IMR-90 (cell line): ENCODE results near the gene PITPNM1.

Experiments used
- BHLHE40 ChIP-seq: fragments of 150-350 bp; IDR thresholded peaks from 2 replicates; pipeline ENCODE4 v1.6.1; 2016; ENCODE audit warnings: mild to moderate bottlenecking, low read depth, low read length
- CEBPB ChIP-seq: IDR thresholded peaks from 2 replicates; pipeline ENCODE4 v1.6.1; 2012; ENCODE audit warnings: low read depth, low read length, improper control_type of control experiment
- FOS ChIP-seq: fragments of 150-350 bp; IDR thresholded peaks from 2 replicates; pipeline ENCODE4 v1.6.1; 2016; ENCODE audit warnings: low read depth, low read length
- MAZ ChIP-seq: IDR thresholded peaks from 2 replicates; pipeline ENCODE4 v1.6.1; 2012; ENCODE audit warnings: low read depth, mild to moderate bottlenecking, low read length, improper control_type of control experiment, moderate library complexity, borderline replicate concordance
- MXI1 ChIP-seq: IDR thresholded peaks from 2 replicates; pipeline ENCODE4 v1.6.1; 2012; ENCODE audit warnings: low read depth, mild to moderate bottlenecking, low read length, moderate library complexity, borderline replicate concordance
- POLR2A ChIP-seq: IDR thresholded peaks from 2 replicates; pipeline ENCODE4 v1.6.1; 2012; ENCODE audit warnings: mild to moderate bottlenecking, low read depth, low read length
- RAD21 ChIP-seq: IDR thresholded peaks from 2 replicates; pipeline ENCODE4 v1.6.1; 2012; ENCODE audit warnings: low read length, improper control_type of control experiment
- RCOR1 ChIP-seq: IDR thresholded peaks from 2 replicates; pipeline ENCODE4 v1.6.1; 2012; ENCODE audit warnings: mild to moderate bottlenecking, low read length, improper control_type of control experiment; ENCODE audit not compliant: insufficient replicate concordance
- RFX5 ChIP-seq: IDR thresholded peaks from 2 replicates; pipeline ENCODE4 v1.8.0; 2012; ENCODE audit warnings: low read depth, mild to moderate bottlenecking, low read length, moderate library complexity
- SMC3 ChIP-seq: fragments of 150-350 bp; IDR thresholded peaks from 2 replicates; pipeline ENCODE4 v1.6.1; 2016; ENCODE audit warnings: low read depth, mild to moderate bottlenecking, antibody characterized with exemption, low read length, moderate library complexity
- TF ChIP-seq, protein P1 (sequence below): conservative IDR thresholded peaks from 2 replicates; pipeline ENCODE4 v1.5.1; 2012; ENCODE audit warnings: mild to moderate bottlenecking, low read depth, low read length, improper control_type of control experiment
- TF ChIP-seq, protein P2 (sequence below): fragments of 150-350 bp; IDR thresholded peaks from 2 replicates; pipeline ENCODE4 v1.6.1; 2017; ENCODE audit warnings: mild to moderate bottlenecking, antibody characterized with exemption, low read length, low read depth
- TF ChIP-seq, protein P3 (sequence below): fragments of 150-350 bp; IDR thresholded peaks from 2 replicates; pipeline ENCODE4 v1.6.1; 2016; ENCODE audit warnings: low read depth, mild to moderate bottlenecking, low read length, moderate library complexity, borderline replicate concordance

DNA sequence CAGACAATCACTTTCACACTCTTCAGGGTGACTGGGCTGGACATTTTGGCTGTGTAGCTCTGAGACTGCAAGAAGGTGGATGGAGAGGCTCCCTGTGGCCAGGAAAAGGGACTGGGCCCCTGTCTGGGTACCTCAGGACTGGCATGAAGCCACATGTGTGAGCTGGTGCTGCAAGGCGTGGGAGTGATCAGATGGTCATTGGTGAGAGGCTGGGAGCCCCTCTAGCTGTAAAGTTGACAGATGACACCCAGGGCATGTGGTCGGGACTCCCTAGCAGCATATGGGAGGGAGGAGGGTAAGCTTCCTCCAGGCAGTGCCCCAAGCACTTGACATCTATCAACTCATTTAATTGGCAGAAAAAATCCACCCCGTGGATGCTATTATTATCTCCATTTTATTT, 37.0 kb upstream of the PITPNM1 start:
- TF ChIP-seq, protein P1, sequence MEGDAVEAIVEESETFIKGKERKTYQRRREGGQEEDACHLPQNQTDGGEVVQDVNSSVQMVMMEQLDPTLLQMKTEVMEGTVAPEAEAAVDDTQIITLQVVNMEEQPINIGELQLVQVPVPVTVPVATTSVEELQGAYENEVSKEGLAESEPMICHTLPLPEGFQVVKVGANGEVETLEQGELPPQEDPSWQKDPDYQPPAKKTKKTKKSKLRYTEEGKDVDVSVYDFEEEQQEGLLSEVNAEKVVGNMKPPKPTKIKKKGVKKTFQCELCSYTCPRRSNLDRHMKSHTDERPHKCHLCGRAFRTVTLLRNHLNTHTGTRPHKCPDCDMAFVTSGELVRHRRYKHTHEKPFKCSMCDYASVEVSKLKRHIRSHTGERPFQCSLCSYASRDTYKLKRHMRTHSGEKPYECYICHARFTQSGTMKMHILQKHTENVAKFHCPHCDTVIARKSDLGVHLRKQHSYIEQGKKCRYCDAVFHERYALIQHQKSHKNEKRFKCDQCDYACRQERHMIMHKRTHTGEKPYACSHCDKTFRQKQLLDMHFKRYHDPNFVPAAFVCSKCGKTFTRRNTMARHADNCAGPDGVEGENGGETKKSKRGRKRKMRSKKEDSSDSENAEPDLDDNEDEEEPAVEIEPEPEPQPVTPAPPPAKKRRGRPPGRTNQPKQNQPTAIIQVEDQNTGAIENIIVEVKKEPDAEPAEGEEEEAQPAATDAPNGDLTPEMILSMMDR, result no peak
- TF ChIP-seq, protein P2, sequence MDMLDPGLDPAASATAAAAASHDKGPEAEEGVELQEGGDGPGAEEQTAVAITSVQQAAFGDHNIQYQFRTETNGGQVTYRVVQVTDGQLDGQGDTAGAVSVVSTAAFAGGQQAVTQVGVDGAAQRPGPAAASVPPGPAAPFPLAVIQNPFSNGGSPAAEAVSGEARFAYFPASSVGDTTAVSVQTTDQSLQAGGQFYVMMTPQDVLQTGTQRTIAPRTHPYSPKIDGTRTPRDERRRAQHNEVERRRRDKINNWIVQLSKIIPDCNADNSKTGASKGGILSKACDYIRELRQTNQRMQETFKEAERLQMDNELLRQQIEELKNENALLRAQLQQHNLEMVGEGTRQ, result no peak
- TF ChIP-seq RAD21, result no peak
- no peak for TF ChIP-seq FOS
- TF ChIP-seq, protein P3, sequence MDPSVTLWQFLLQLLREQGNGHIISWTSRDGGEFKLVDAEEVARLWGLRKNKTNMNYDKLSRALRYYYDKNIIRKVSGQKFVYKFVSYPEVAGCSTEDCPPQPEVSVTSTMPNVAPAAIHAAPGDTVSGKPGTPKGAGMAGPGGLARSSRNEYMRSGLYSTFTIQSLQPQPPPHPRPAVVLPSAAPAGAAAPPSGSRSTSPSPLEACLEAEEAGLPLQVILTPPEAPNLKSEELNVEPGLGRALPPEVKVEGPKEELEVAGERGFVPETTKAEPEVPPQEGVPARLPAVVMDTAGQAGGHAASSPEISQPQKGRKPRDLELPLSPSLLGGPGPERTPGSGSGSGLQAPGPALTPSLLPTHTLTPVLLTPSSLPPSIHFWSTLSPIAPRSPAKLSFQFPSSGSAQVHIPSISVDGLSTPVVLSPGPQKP, result no peak
- no peak for TF ChIP-seq MXI1
- TF ChIP-seq POLR2A, result no peak
- no peak for TF ChIP-seq CEBPB
- TF ChIP-seq RCOR1, result no peak
- TF ChIP-seq RFX5, result no peak
- TF ChIP-seq BHLHE40, result no peak
- TF ChIP-seq SMC3, result no peak
- no peak for TF ChIP-seq MAZ
